Esophagus squamous epithelium (tissue), 5 donors: ENCODE results near the gene TPM1. TPM values are rescaled to one million over a fixed set of nuclear protein-coding genes. Genes with fewer than 3 reads are reported as not detected.

ENCODE experiments used
- DNase-seq: peaks from one replicate; lab custom pipeline; 2025; lab: John Stamatoyannopoulos, UW
- H3K27ac ChIP-seq, 4 donors: fragments of 200-600 bp; sonication (generic); one replicate each; pipeline ENCODE4 v1.5.1; 2016 to 2019; ENCODE audit warnings: mild to moderate bottlenecking in 1 of 4
- H3K27me3 ChIP-seq, 4 donors: fragments of 200-600 bp; sonication (generic); 1 replicate in 3 of 4; 2 replicates in 1 of 4; pipeline versions ENCODE4 v1.5.1 to v1.6.0; 2017 to 2021; ENCODE audit warnings: antibody characterized with exemption in 1 of 4
- H3K36me3 ChIP-seq, 3 donors: fragments of 200-600 bp; sonication (generic); one replicate each; pipeline ENCODE4 v1.5.1; 2016 to 2019
- H3K4me1 ChIP-seq, 3 donors: fragments of 200-600 bp; sonication (generic); one replicate each; pipeline ENCODE4 v1.5.1; 2017 to 2019
- H3K4me3 ChIP-seq, 4 donors: fragments of 200-600 bp; sonication (generic); 1 replicate in 3 of 4; 2 replicates in 1 of 4; pipeline ENCODE4 v1.5.1; 2016 to 2019; ENCODE audit warnings: mild to moderate bottlenecking in 2 of 4, moderate library complexity in 1 of 4
- H3K9me3 ChIP-seq, 3 donors: fragments of 200-600 bp; sonication (generic); one replicate each; pipeline ENCODE4 v1.5.1; 2016 to 2019
- CTCF ChIP-seq, 6 experiments: fragments of 450-650 bp in 4 of 6; fragments of 200-600 bp in 2 of 6; sonication (generic) in 2 of 6; IDR thresholded peaks; one replicate each; pipeline ENCODE4 v1.5.1; 2016 to 2019; ENCODE audit warnings: antibody characterized with exemption in 6 of 6, mild to moderate bottlenecking in 4 of 6, moderate library complexity in 4 of 6
- POLR2A ChIP-seq, 4 donors: fragments of 450-650 bp; IDR thresholded peaks; one replicate each; pipeline ENCODE4 v1.6.1; 2017; ENCODE audit warnings: antibody characterized with exemption in 4 of 4, mild to moderate bottlenecking in 4 of 4, moderate library complexity in 3 of 4
- WGBS, 2 donors: methylation state at CpG; one replicate each; pipeline ENCODE4 v1.1.5; 2018; 5-methylcytosine and 5-hydroxymethylcytosine counted together
- intact Hi-C: fragments of 100-400 bp; cut with DNase I; formaldehyde crosslinking; loops from one replicate; pipeline ENCODE4 v1.15.0; 2022
- total RNA-seq, 4 donors: library from RNA; depleted of rRNA; stranded (reverse); fragments of >200 nt; gene quantifications; one replicate each; pipeline ENCODE4 v1.1.0, GENCODE V29; 2016
- donor health status: DM: yes; HTN: yes; CAD: no.

Gene TPM1
- total RNA-seq, 4 donors from 2014 or later = 44.3 to 680 (median 138) TPM

- no peaks in the 10 kb centered on the region for H3K9me3 ChIP-seq
- intact Hi-C loops = no loop called here
- H3K27me3 ChIP-seq = no peaks in the 10 kb centered on the region
- no peak for TF ChIP-seq POLR2A (IDR thresholded peaks at IDR 0.05)
- H3K4me3 ChIP-seq = no peak overlapping the region
- H3K36me3 ChIP-seq = no peaks in the 10 kb centered on the region
- H3K27ac ChIP-seq = no peak overlapping the region
- peaks cover 0 to 4% (median 0%) of the 10 kb centered on the region in 3 donors for H3K4me1 ChIP-seq
- no peak for DNase-seq
- WGBS, 2 donors = 100% methylated on average over 2 of the region's 2 CpGs
These were observed 38.3 kb upstream of the TPM1 start for GRCh38 chr15:63004211-63004610.

GRCh38 chr15:63006032-63006878, 36.3 kb upstream of the TPM1 start:
- Histone ChIP-seq H3K4me3 (no peak overlapping the region), H3K36me3 (no peaks in the 10 kb centered on the region), H3K9me3 (no peaks in the 10 kb centered on the region), H3K27me3 (no peaks in the 10 kb centered on the region), H3K27ac (no peak overlapping the region), H3K4me1 (peaks cover 0 to 4% (median 0%) of the 10 kb centered on the region in 3 donors)
- intact Hi-C loops = no loop called here
- WGBS, 2 donors = 45 to 46% methylated on average over 8 of the region's 8 CpGs
- no peak for DNase-seq
- TF ChIP-seq POLR2A (IDR thresholded peaks at IDR 0.05) (no peak), CTCF (IDR thresholded peaks at IDR 0.05) (no peak)

GRCh38 chr15:63008333-63009049, 34.1 kb upstream of the TPM1 start:
- 74 to 79% methylated on average over 6 of the region's 6 CpGs for WGBS, 2 donors
- intact Hi-C loops = no loop called here
- TF ChIP-seq POLR2A (IDR thresholded peaks at IDR 0.05) (no peak), CTCF (IDR thresholded peaks at IDR 0.05) (no peak)
- Histone ChIP-seq H3K4me3 (no peak overlapping the region), H3K27me3 (no peaks in the 10 kb centered on the region), H3K4me1 (peaks cover 0 to 11% (median 8%) of the 10 kb centered on the region in 3 donors), H3K9me3 (no peaks in the 10 kb centered on the region), H3K27ac (no peak overlapping the region), H3K36me3 (no peaks in the 10 kb centered on the region)
- DNase-seq = no peak

GRCh38 chr15:63010386-63010785, 32.2 kb upstream of the TPM1 start:
- Histone ChIP-seq H3K4me1 (peaks cover 0 to 23% (median 13%) of the 10 kb centered on the region in 3 donors), H3K9me3 (no peaks in the 10 kb centered on the region), H3K36me3 (no peaks in the 10 kb centered on the region), H3K4me3 (no peak overlapping the region), H3K27me3 (no peaks in the 10 kb centered on the region), H3K27ac (no peak overlapping the region)
- 71 to 81% methylated on average over 2 to 3 of the region's 3 CpGs for WGBS, 2 donors
- no peak for DNase-seq
- no peak for TF ChIP-seq CTCF (IDR thresholded peaks at IDR 0.05)
- no peak for TF ChIP-seq POLR2A (IDR thresholded peaks at IDR 0.05)
- intact Hi-C loops = no loop called here

GRCh38 chr15:63010920-63011693, 31.4 kb upstream of the TPM1 start:
- Histone ChIP-seq H3K27ac (no peak overlapping the region), H3K36me3 (no peaks in the 10 kb centered on the region), H3K27me3 (no peaks in the 10 kb centered on the region), H3K4me3 (no peak overlapping the region), H3K4me1 (peaks cover 0 to 29% (median 18%) of the 10 kb centered on the region in 3 donors), H3K9me3 (no peaks in the 10 kb centered on the region)
- no peak for DNase-seq
- WGBS, 2 donors = 80 to 86% methylated on average over 7 of the region's 7 CpGs
- TF ChIP-seq POLR2A (IDR thresholded peaks at IDR 0.05) (no peak), CTCF (IDR thresholded peaks at IDR 0.05) (no peak)
- intact Hi-C loops = no loop called here
